ENCODE results near the gene RBM19.

Gene RBM19

GRCh38 chr12:113840401-113841042, 125.6 kb downstream of the RBM19 start:
- H3K27me3 ChIP-seq (replicated peaks; ENCODE audit: insufficient read depth, low read length), result no peaks in the 10 kb centered on the region
- H3K9ac ChIP-seq (ENCODE audit: low read length), result no peak overlapping the region
- no peaks in the 10 kb centered on the region for H3K79me2 ChIP-seq (ENCODE audit: low read length)
- H3K4me2 ChIP-seq (ENCODE audit: low read depth, low read length), result no peak overlapping the region
- no peak overlapping the region for H3K27ac ChIP-seq (ENCODE audit: low read length)
- no peak for DNase-seq
- TF ChIP-seq EZH2phosphoT487 (IDR thresholded peaks at IDR 0.05; ENCODE audit: low read length) (no peak), CTCF (IDR thresholded peaks at IDR 0.05; ENCODE audit: low read length) (no peak), EZH2 (optimal IDR thresholded peaks at IDR 0.05; ENCODE audit: low read depth, low read length) (no peak)
- H4K20me1 ChIP-seq (ENCODE audit: insufficient read depth, low read length), result no peaks in the 10 kb centered on the region
- H3K9me2 ChIP-seq (replicated peaks; ENCODE audit: insufficient read depth, low read length), result no peaks in the 10 kb centered on the region
- H3K36me3 ChIP-seq (replicated peaks; ENCODE audit: insufficient read depth, low read length), result no peaks in the 10 kb centered on the region
- H3F3A ChIP-seq (ENCODE audit: insufficient read depth, low read length), result no peaks in the 10 kb centered on the region
- no peaks in the 10 kb centered on the region for H3K4me1 ChIP-seq (ENCODE audit: low read length)
- H3K9me3 ChIP-seq (replicated peaks; ENCODE audit: insufficient read depth, low read length), result no peaks in the 10 kb centered on the region
- H2AFZ ChIP-seq (ENCODE audit: low read length), result no peak overlapping the region
- H3K4me3 ChIP-seq (ENCODE audit: low read length), result no peak overlapping the region

- Histone ChIP-seq H3K27me3 (replicated peaks; ENCODE audit: insufficient read depth, low read length) (no peaks in the 10 kb centered on the region), H3K4me1 (ENCODE audit: low read length) (no peaks in the 10 kb centered on the region), H3K27ac (ENCODE audit: low read length) (no peak overlapping the region), H3K4me3 (ENCODE audit: low read length) (no peak overlapping the region), H3K79me2 (ENCODE audit: low read length) (no peaks in the 10 kb centered on the region), H3F3A (ENCODE audit: insufficient read depth, low read length) (no peaks in the 10 kb centered on the region), H3K4me2 (ENCODE audit: low read depth, low read length) (no peak overlapping the region), H3K36me3 (replicated peaks; ENCODE audit: insufficient read depth, low read length) (no peaks in the 10 kb centered on the region), H3K9ac (ENCODE audit: low read length) (no peak overlapping the region), H4K20me1 (ENCODE audit: insufficient read depth, low read length) (no peaks in the 10 kb centered on the region), H2AFZ (ENCODE audit: low read length) (no peak overlapping the region), H3K9me3 (replicated peaks; ENCODE audit: insufficient read depth, low read length) (no peaks in the 10 kb centered on the region), H3K9me2 (replicated peaks; ENCODE audit: insufficient read depth, low read length) (no peaks in the 10 kb centered on the region)
- DNase-seq, result no peak
- no peak for TF ChIP-seq EZH2 (optimal IDR thresholded peaks at IDR 0.05; ENCODE audit: low read depth, low read length)
- TF ChIP-seq CTCF (IDR thresholded peaks at IDR 0.05; ENCODE audit: low read length), result no peak
- TF ChIP-seq EZH2phosphoT487 (IDR thresholded peaks at IDR 0.05; ENCODE audit: low read length), result no peak
These were observed 127.2 kb downstream of the RBM19 start for GRCh38 chr12:113838896-113839295.

GRCh38 chr12:113837528-113838296, 128.4 kb downstream of the RBM19 start:
- H3K36me3 ChIP-seq (replicated peaks; ENCODE audit: insufficient read depth, low read length), result no peaks in the 10 kb centered on the region
- H3K4me3 ChIP-seq (ENCODE audit: low read length), result no peak overlapping the region
- DNase-seq, result no peak

More at GRCh38 chr12:113837528-113838296, 128.4 kb downstream of the RBM19 start:
- no peak overlapping the region for H3K4me2 ChIP-seq (ENCODE audit: low read depth, low read length)
- no peak overlapping the region for H3K27ac ChIP-seq (ENCODE audit: low read length)
- no peak overlapping the region for H3K9ac ChIP-seq (ENCODE audit: low read length)
- no peaks in the 10 kb centered on the region for H4K20me1 ChIP-seq (ENCODE audit: insufficient read depth, low read length)
- no peak overlapping the region for H2AFZ ChIP-seq (ENCODE audit: low read length)
- H3K9me3 ChIP-seq (replicated peaks; ENCODE audit: insufficient read depth, low read length), result no peaks in the 10 kb centered on the region
- H3K79me2 ChIP-seq (ENCODE audit: low read length), result no peaks in the 10 kb centered on the region
- H3K9me2 ChIP-seq (replicated peaks; ENCODE audit: insufficient read depth, low read length), result no peaks in the 10 kb centered on the region
- no peaks in the 10 kb centered on the region for H3F3A ChIP-seq (ENCODE audit: insufficient read depth, low read length)
- no peaks in the 10 kb centered on the region for H3K4me1 ChIP-seq (ENCODE audit: low read length)
- TF ChIP-seq EZH2phosphoT487 (IDR thresholded peaks at IDR 0.05; ENCODE audit: low read length), result no peak
- TF ChIP-seq CTCF (IDR thresholded peaks at IDR 0.05; ENCODE audit: low read length), result no peak
- no peak for TF ChIP-seq EZH2 (optimal IDR thresholded peaks at IDR 0.05; ENCODE audit: low read depth, low read length)
- H3K27me3 ChIP-seq (replicated peaks; ENCODE audit: insufficient read depth, low read length), result no peaks in the 10 kb centered on the region
